ENCODE measurements around the gene PPP1R1C.

Gene PPP1R1C

DNA sequence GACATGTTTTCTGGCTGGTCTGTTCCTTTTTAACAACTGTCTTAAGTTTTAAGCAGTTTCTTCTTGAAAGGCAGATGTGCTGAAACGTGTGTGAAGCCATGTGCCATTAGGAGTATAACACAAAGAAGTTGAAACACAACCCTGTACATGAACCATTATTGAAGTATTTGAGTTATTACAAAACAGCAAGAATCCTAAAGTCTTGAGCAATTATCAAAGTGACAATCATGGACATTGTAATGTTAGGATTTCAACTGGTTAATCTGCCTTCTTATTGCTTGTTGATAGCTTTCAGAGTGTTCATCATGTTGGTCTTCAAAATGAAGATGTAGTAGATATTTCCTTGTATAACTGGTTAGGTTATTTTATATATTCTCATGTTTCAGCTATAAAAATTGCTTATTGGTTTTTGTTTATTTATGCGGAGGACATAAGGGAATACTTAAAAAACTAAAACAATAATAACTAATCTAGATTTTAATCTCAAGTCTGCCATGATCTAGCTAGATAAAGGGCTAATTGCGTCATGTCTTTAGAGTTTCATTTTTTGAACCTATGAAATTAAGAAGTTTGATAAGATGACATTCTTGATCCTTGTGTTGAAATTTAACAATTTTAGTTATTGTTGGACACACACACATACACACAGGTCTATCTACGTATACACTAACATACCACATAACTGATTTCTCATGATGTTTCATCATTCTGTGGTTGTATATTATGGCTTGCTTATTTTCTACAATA, 21.1 kb downstream of the PPP1R1C start:
- H3K4me3 ChIP-seq (ENCODE audit: low read length), result no peak overlapping the region
- H3K27ac ChIP-seq (ENCODE audit: low read depth, low read length), result no peak overlapping the region
- no peak for TF ChIP-seq EZH2phosphoT487 (IDR thresholded peaks at IDR 0.05; ENCODE audit: borderline replicate concordance, low read length)
- TF ChIP-seq, protein P1, sequence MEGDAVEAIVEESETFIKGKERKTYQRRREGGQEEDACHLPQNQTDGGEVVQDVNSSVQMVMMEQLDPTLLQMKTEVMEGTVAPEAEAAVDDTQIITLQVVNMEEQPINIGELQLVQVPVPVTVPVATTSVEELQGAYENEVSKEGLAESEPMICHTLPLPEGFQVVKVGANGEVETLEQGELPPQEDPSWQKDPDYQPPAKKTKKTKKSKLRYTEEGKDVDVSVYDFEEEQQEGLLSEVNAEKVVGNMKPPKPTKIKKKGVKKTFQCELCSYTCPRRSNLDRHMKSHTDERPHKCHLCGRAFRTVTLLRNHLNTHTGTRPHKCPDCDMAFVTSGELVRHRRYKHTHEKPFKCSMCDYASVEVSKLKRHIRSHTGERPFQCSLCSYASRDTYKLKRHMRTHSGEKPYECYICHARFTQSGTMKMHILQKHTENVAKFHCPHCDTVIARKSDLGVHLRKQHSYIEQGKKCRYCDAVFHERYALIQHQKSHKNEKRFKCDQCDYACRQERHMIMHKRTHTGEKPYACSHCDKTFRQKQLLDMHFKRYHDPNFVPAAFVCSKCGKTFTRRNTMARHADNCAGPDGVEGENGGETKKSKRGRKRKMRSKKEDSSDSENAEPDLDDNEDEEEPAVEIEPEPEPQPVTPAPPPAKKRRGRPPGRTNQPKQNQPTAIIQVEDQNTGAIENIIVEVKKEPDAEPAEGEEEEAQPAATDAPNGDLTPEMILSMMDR (IDR thresholded peaks at IDR 0.05; ENCODE audit: low read depth, low read length, poor library complexity, severe bottlenecking), result no peak
- H3K27me3 ChIP-seq (ENCODE audit: control insufficient read depth, low read length), result no peaks in the 10 kb centered on the region
- no peaks in the 10 kb centered on the region for H3F3A ChIP-seq (ENCODE audit: control insufficient read depth, insufficient read depth)
- no peaks in the 10 kb centered on the region for H3K4me1 ChIP-seq (ENCODE audit: control insufficient read depth, low read length)
- H4K20me1 ChIP-seq (ENCODE audit: control insufficient read depth, insufficient read depth, low read depth, low read length), result no peaks in the 10 kb centered on the region
- H3K79me2 ChIP-seq (ENCODE audit: control insufficient read depth, low read length), result no peaks in the 10 kb centered on the region
- no peak overlapping the region for H3K4me2 ChIP-seq (ENCODE audit: low read length)
- H3K9me2 ChIP-seq (replicated peaks; ENCODE audit: control insufficient read depth, low read length), result no peaks in the 10 kb centered on the region
- no peaks in the 10 kb centered on the region for H3K36me3 ChIP-seq (ENCODE audit: control insufficient read depth, low read length)
- H3K9me3 ChIP-seq (ENCODE audit: control insufficient read depth, insufficient read depth, low read length), result no peaks in the 10 kb centered on the region

DNA sequence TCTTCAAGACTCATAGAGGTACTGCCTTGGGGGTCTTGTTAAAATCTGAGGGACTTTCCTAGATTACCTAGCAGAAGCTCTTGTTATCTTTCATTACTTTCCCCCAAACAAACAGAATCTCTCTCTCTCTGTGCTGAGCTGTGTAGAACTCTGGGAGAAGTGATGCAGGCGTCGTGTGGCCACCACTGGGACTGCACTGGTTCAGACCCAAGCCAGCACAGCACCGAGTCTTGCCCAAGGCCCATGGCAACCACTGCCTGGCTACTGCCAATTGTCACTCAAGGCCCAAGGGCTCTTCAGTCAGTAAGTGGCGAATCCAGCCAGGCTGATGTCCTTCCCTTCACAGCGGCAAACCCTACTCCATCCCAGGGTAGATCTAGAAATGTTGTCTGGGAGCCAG, 28.6 kb downstream of the PPP1R1C start:
- H4K20me1 ChIP-seq (ENCODE audit: control insufficient read depth, insufficient read depth, low read depth, low read length), result no peaks in the 10 kb centered on the region
- no peak overlapping the region for H3K4me3 ChIP-seq (ENCODE audit: low read length)
- H3K4me2 ChIP-seq (ENCODE audit: low read length), result no peak overlapping the region
- no peaks in the 10 kb centered on the region for H3K27me3 ChIP-seq (ENCODE audit: control insufficient read depth, low read length)
- H3K4me1 ChIP-seq (ENCODE audit: control insufficient read depth, low read length), result peaks cover 3% of the 10 kb centered on the region
- TF ChIP-seq, protein P1 (IDR thresholded peaks at IDR 0.05; ENCODE audit: low read depth, low read length, poor library complexity, severe bottlenecking), result no peak
- TF ChIP-seq EZH2phosphoT487 (IDR thresholded peaks at IDR 0.05; ENCODE audit: borderline replicate concordance, low read length), result no peak
- no peak overlapping the region for H3K27ac ChIP-seq (ENCODE audit: low read depth, low read length)
- H3K79me2 ChIP-seq (ENCODE audit: control insufficient read depth, low read length), result no peaks in the 10 kb centered on the region
- H3K9me2 ChIP-seq (replicated peaks; ENCODE audit: control insufficient read depth, low read length), result no peaks in the 10 kb centered on the region
- H3K36me3 ChIP-seq (ENCODE audit: control insufficient read depth, low read length), result no peaks in the 10 kb centered on the region
- H3K9me3 ChIP-seq (ENCODE audit: control insufficient read depth, insufficient read depth, low read length), result 0 out of 2 replicates have a peak, but pooled peaks cover 3% of the 10 kb centered on the region
- no peaks in the 10 kb centered on the region for H3F3A ChIP-seq (ENCODE audit: control insufficient read depth, insufficient read depth)

DNA sequence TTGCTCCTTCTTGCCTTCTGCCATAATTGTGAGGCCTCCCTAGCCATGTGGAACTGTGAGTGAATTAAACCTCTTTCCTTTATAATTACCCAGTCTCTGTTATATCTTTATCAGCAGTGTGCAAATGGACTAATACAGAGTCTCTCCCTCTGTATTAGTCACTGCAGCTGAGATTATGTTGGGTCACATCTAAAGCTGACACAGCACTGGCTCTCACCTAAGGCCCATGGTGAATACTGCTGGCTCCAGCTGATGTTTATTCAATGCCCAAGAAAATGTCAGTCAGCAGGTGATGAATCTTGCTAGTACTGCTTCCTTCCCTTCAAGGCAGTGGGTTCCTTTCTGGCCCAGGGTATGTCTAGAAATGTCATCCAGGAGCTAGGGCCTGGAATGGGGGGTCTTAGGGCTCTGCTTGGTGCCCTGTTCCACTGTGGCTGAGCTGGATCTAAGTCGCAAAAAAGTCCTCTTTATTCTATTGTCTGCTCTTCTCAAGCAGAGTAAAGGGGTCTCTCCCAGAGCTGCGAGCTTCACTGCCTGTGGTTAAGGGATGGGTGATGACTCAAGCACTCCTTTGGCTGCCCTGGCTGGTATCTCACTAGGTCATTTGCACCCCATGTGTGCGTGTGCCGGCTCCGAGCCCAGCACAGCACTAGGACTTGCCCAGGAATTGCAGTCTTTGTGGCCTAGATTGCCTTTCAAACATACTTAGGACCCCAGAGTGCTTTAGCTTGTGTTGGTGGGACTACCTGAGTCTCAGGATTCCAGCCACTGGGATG, 29.9 kb downstream of the PPP1R1C start:
- Histone ChIP-seq H3K4me2 (ENCODE audit: low read length) (no peak overlapping the region), H3F3A (ENCODE audit: control insufficient read depth, insufficient read depth) (no peaks in the 10 kb centered on the region), H3K9me3 (ENCODE audit: control insufficient read depth, insufficient read depth, low read length) (0 out of 2 replicates have a peak, but pooled peaks cover 3% of the 10 kb centered on the region), H3K79me2 (ENCODE audit: control insufficient read depth, low read length) (no peaks in the 10 kb centered on the region), H3K9me2 (replicated peaks; ENCODE audit: control insufficient read depth, low read length) (no peaks in the 10 kb centered on the region), H3K27ac (ENCODE audit: low read depth, low read length) (no peak overlapping the region), H3K36me3 (ENCODE audit: control insufficient read depth, low read length) (no peaks in the 10 kb centered on the region), H3K27me3 (ENCODE audit: control insufficient read depth, low read length) (no peaks in the 10 kb centered on the region), H3K4me1 (ENCODE audit: control insufficient read depth, low read length) (peaks cover 15% of the 10 kb centered on the region), H4K20me1 (ENCODE audit: control insufficient read depth, insufficient read depth, low read depth, low read length) (no peaks in the 10 kb centered on the region), H3K4me3 (ENCODE audit: low read length) (no peak overlapping the region)
- no peak for TF ChIP-seq EZH2phosphoT487 (IDR thresholded peaks at IDR 0.05; ENCODE audit: borderline replicate concordance, low read length)
- TF ChIP-seq, protein P1 (IDR thresholded peaks at IDR 0.05; ENCODE audit: low read depth, low read length, poor library complexity, severe bottlenecking), result no peak
